Testis (tissue), 2 donors: Measurements from ENCODE around the gene ACTR8.

Experiments used
- POLR2A ChIP-seq: fragments of 450-650 bp; IDR thresholded peaks from one replicate; pipeline ENCODE4 v1.6.1; 2017; ENCODE audit warnings: antibody characterized with exemption, mild to moderate bottlenecking, moderate library complexity
- TF ChIP-seq, protein P1 (sequence below), 3 experiments: fragments of 450-650 bp in 2 of 3; fragments of 200-600 bp in 1 of 3; sonication (generic) in 1 of 3; IDR thresholded peaks; one replicate each; pipeline ENCODE4 v1.5.1; 2016 to 2019; ENCODE audit warnings: antibody characterized with exemption in 3 of 3, mild to moderate bottlenecking in 2 of 3, moderate library complexity in 1 of 3

DNA sequence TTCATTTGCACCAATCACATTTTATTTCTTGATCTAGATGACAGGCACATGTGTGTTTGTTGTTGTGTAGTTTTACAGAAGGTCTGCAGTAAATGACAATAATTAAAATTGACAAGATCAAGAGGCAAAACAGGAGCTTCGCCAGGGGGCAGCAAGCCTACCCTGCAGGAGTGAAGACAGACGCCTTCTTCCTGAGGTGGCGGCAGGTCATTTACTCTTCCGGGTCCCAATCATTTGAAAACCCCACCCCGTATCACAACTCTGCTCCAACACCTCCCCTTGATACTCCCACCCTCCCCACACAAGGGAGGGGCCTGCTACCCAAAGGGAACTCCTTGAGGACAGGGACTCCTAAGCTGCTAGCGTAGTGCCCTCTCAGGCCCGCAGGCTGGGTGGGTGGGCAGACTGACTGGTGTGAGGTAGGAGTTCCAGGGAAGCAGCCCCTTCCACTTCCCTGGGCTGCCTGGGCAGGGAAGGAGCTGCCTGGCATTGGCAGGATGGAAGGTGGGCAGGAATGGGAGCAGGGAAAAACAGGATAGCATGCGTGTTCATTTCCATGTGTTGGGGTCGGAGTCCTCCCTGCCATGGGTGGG is 48.8 kb downstream of the ACTR8 start:
- TF ChIP-seq, protein P1, sequence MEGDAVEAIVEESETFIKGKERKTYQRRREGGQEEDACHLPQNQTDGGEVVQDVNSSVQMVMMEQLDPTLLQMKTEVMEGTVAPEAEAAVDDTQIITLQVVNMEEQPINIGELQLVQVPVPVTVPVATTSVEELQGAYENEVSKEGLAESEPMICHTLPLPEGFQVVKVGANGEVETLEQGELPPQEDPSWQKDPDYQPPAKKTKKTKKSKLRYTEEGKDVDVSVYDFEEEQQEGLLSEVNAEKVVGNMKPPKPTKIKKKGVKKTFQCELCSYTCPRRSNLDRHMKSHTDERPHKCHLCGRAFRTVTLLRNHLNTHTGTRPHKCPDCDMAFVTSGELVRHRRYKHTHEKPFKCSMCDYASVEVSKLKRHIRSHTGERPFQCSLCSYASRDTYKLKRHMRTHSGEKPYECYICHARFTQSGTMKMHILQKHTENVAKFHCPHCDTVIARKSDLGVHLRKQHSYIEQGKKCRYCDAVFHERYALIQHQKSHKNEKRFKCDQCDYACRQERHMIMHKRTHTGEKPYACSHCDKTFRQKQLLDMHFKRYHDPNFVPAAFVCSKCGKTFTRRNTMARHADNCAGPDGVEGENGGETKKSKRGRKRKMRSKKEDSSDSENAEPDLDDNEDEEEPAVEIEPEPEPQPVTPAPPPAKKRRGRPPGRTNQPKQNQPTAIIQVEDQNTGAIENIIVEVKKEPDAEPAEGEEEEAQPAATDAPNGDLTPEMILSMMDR (IDR thresholded peaks at IDR 0.05), result no peak
- no peak for TF ChIP-seq POLR2A
